ENCODE results near the gene CCDC144A.

The CCDC144A gene

DNA sequence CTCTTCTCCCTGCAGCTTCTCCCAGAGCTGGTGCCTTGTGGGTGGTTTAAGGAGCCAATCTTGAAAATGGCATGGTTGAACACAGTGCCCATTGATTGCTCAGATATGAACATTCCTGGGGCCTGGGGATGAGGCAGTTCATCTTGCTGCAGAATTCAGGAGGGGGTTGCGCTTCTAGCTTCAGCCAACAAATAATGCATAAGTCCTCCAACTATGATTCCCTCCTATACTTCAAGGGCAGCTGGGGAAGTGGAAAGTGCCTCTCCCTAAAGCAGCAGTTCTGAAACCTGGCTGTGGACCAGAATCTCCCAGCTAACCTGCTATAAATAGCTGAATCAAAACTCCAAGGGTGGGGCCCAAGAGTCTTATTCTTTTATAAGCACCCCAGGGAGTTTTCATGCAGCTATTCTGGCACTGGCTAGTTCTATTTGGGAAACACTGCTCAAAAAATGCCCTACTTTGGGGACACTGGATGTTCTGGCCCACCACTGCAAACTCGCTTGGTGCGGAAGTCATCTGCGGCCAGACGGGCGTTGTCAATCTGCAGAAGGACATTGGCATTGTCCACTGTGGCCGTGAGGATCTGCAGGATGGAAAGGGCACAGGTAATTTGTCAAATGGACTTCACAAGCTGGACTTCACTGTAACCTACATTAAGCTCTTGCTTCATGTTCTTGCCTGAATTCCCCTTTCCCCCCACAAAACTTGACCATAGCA, 130.3 kb downstream of the CCDC144A start:
- TF ChIP-seq SIN3A (IDR thresholded peaks at IDR 0.05; ENCODE audit: borderline replicate concordance, insufficient read depth, low read length) (no peak), POLR2AphosphoS5 (IDR thresholded peaks at IDR 0.05; ENCODE audit: low read depth, low read length) (no peak), TAF1 (IDR thresholded peaks at IDR 0.05; ENCODE audit: borderline replicate concordance, insufficient read depth, low read length) (no peak), FOXP2 (optimal IDR thresholded peaks at IDR 0.05; ENCODE audit: borderline replicate concordance, extremely low read depth, extremely low read length, insufficient read depth) (no peak)
- TF ChIP-seq, protein P1, sequence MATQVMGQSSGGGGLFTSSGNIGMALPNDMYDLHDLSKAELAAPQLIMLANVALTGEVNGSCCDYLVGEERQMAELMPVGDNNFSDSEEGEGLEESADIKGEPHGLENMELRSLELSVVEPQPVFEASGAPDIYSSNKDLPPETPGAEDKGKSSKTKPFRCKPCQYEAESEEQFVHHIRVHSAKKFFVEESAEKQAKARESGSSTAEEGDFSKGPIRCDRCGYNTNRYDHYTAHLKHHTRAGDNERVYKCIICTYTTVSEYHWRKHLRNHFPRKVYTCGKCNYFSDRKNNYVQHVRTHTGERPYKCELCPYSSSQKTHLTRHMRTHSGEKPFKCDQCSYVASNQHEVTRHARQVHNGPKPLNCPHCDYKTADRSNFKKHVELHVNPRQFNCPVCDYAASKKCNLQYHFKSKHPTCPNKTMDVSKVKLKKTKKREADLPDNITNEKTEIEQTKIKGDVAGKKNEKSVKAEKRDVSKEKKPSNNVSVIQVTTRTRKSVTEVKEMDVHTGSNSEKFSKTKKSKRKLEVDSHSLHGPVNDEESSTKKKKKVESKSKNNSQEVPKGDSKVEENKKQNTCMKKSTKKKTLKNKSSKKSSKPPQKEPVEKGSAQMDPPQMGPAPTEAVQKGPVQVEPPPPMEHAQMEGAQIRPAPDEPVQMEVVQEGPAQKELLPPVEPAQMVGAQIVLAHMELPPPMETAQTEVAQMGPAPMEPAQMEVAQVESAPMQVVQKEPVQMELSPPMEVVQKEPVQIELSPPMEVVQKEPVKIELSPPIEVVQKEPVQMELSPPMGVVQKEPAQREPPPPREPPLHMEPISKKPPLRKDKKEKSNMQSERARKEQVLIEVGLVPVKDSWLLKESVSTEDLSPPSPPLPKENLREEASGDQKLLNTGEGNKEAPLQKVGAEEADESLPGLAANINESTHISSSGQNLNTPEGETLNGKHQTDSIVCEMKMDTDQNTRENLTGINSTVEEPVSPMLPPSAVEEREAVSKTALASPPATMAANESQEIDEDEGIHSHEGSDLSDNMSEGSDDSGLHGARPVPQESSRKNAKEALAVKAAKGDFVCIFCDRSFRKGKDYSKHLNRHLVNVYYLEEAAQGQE (IDR thresholded peaks at IDR 0.05; ENCODE audit: insufficient read depth in 1 of 2, low read depth in 2 of 2, low read length in 2 of 2), result no peak

GRCh38 chr17:16820979-16821543, 131.0 kb downstream of the CCDC144A start:
- no peak for TF ChIP-seq POLR2AphosphoS5 (IDR thresholded peaks at IDR 0.05; ENCODE audit: low read depth, low read length)
- no peak for TF ChIP-seq SIN3A (IDR thresholded peaks at IDR 0.05; ENCODE audit: borderline replicate concordance, insufficient read depth, low read length)
- TF ChIP-seq, protein P1 (IDR thresholded peaks at IDR 0.05; ENCODE audit: insufficient read depth in 1 of 2, low read depth in 2 of 2, low read length in 2 of 2), result no peak
- TF ChIP-seq FOXP2 (optimal IDR thresholded peaks at IDR 0.05; ENCODE audit: borderline replicate concordance, extremely low read depth, extremely low read length, insufficient read depth), result no peak
- TF ChIP-seq TAF1 (IDR thresholded peaks at IDR 0.05; ENCODE audit: borderline replicate concordance, insufficient read depth, low read length), result no peak
